SK-N-SH (cell line): ENCODE data around the gene TRPV5.

Experiments used
- POLR2AphosphoS5 ChIP-seq: IDR thresholded peaks from 2 replicates; pipeline ENCODE4 v1.6.1; 2012; ENCODE audit warnings: low read depth, low read length
- TAF1 ChIP-seq: IDR thresholded peaks from 2 replicates; pipeline ENCODE4 v1.6.1; 2012; ENCODE audit warnings: low read depth, mild to moderate bottlenecking, low read length, moderate library complexity, borderline replicate concordance
- TF ChIP-seq, protein P1 (sequence below): fragments of 200-600 bp; sonication (generic); IDR thresholded peaks from 2 replicates; pipeline ENCODE4 v1.6.1; 2017; ENCODE audit warnings: antibody characterized with exemption, mild to moderate bottlenecking, moderate library complexity

DNA sequence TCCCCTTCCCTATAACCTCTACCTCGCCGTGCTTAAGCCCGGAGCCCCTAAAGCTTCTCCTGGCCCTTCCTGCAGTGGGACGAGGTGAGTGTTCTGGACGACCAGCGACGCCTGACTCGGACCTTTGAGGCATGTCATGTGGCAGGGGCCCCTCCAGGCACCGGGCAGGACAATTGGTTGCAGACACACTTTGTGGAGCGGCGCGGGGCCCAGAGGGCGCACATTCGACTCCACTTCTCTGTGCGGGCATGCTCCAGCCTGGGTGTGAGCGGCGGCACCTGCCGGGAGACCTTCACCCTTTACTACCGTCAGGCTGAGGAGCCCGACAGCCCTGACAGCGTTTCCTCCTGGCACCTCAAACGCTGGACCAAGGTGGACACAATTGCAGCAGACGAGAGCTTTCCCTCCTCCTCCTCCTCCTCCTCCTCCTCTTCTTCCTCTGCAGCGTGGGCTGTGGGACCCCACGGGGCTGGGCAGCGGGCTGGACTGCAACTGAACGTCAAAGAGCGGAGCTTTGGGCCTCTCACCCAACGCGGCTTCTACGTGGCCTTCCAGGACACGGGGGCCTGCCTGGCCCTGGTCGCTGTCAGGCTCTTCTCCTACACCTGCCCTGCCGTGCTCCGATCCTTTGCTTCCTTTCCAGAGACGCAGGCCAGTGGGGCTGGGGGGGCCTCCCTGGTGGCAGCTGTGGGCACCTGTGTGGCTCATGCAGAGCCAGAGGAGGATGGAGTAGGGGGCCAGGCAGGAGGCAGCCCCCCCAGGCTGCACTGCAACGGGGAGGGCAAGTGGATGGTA lies 69.5 kb downstream of the TRPV5 start:
- TF ChIP-seq POLR2AphosphoS5 (no peak), TAF1 (no peak)
- TF ChIP-seq, protein P1, sequence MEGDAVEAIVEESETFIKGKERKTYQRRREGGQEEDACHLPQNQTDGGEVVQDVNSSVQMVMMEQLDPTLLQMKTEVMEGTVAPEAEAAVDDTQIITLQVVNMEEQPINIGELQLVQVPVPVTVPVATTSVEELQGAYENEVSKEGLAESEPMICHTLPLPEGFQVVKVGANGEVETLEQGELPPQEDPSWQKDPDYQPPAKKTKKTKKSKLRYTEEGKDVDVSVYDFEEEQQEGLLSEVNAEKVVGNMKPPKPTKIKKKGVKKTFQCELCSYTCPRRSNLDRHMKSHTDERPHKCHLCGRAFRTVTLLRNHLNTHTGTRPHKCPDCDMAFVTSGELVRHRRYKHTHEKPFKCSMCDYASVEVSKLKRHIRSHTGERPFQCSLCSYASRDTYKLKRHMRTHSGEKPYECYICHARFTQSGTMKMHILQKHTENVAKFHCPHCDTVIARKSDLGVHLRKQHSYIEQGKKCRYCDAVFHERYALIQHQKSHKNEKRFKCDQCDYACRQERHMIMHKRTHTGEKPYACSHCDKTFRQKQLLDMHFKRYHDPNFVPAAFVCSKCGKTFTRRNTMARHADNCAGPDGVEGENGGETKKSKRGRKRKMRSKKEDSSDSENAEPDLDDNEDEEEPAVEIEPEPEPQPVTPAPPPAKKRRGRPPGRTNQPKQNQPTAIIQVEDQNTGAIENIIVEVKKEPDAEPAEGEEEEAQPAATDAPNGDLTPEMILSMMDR, result no peak
